Activated CD4-positive, alpha-beta T cell treated with anti-CD3 and anti-CD28 coated beads, Interleukin-2, Interleukin-6, amounts not matched to agents 100 ng/mL and 50 ng/mL, durations not matched to agents 16 hours and 8 hours (primary cell): ENCODE measurements around the gene PALLD.

Experiments used
- DNase-seq: peaks from one replicate; pipeline ENCODE4 v3.0.0-alpha.2; 2020

PALLD gene

DNA sequence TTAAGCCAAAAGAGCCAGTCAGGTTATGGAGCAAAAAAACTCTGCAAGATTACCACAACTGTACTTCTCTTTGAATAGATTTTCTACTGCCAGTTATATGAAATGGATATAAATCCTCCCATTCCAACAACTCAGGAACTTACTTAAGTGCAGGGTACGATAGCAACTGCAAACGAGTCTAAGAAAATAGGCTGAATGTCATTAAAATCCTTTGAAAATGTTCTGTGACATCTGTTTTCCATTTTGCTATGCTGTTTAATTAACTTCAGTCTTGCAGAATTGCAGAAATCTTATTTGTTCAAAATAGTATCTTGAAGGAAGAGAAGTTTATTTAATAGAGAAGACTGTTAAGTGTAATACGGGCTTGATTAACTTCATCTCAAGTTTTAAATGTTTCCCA lies 243.8 kb downstream of the PALLD start:
- DNase-seq = no peak

DNA sequence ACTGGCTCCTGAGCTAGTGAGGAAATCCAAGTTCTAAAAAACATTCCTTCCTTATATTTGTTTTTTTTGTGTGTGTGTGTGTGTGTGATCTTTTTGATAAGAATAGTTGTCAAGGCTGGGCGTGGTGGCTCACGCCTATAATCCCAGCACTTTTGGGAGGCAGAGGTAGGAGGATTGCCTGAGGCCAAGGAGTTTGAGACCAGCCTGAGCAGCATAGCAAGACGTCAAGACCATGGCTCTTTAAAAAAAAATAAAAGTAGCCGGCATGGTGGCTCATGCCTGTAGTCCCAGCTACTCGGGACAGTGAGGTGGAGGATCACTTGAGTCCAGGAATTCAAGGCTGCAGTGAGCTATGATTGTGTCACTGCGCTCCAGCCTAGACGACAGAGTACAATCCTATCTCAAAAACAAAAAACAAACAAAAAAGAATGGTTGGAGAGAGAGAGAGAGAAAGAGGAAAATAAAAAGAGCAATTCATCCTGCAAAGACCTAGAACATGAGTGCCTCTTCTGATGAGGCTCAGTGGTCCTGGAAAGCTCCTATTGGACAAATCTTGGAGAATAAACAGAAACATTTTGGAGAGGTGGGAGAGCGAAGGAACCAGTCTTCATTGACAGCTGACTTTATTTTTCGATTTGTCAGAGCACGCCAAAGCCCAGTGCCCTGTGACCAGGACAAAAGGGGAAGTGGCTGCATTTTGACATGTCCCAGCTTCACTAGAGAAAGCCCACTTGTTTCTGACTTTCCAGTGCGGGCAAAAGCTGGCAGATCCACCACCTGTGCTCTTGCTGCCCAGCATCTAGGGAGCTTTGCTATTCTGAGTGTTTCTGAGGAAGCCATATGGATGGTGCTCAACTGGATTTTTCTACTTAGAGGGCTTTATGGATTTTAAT lies 244.7 kb downstream of the PALLD start:
- no peak for DNase-seq

DNA sequence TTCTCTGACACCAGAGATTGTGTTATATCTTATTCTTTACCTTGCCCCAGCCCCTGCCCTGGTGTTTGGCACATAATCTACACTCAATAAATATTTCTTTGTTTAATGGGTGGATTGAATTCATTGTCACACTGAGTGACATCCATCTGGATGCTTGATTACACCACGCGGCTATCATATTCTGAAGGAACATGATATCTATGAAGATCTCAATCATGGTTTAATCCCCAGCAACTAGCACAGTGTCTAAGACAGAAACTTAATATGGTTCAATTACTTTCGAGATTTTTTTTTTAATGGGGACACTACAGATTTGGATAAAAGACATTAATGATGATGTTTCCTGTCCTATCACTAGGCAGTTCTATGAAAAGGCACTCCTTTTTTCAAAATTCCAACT lies 246.3 kb downstream of the PALLD start:
- no peak for DNase-seq

DNA sequence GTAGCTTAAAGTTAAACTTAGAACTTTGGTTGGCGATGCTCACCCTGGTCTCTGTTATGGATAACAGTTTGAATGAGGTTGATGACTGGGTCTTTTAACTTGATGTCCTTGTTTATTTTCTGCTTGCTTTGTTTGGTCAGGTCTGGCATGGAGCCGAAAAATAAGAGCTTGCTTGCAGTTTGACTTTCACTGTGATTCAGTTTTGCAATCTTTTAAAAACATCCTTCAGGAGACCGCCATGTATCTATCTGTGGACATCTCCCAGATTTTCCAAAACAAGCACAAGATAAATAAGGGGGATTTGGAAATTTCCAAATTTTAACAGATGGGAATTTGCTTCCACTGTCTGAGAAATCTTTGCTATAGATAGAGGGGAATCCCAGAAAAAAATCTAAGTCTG lies 246.7 kb downstream of the PALLD start:
- no peak for DNase-seq

DNA sequence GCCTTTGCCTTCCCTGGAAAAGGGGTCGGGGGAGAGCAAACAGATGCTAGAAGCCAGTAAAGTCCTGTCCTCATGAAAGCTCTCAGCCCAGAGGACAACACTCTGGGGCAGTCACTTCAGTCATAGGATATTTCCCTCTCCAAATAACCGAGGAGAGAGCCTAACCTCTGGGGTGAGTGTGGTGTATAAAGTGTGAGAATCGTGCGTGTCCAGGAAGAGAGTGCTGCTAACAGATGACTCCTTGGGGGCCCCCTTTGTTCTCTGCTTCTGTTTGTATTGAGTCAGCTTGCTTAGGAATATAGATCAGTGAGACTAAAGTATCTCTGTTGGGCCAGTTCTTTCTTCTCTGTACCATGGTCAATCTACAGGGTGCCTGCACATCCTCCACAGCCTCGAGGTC lies 247.2 kb downstream of the PALLD start:
- DNase-seq = no peak

DNA sequence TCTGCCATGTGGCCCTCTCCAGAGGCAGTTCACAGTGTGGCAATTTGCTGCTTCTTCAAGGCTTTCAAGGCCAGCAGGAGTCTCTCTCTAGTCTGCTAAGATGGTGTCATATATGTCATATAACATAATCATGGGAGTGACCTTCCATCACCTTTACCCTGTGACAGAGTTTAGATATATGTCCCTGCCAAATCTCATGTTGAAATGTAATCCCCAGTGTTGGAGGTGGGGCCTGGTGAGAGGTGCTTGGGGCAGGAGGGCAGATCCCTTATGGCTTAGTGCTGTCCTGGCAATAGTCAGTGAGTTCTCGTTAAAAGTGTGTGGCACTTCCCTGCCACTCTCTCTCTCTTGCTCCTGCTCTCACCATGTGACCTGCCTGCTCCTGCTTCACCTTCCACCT lies 252.0 kb downstream of the PALLD start:
- DNase-seq = no peak

DNA sequence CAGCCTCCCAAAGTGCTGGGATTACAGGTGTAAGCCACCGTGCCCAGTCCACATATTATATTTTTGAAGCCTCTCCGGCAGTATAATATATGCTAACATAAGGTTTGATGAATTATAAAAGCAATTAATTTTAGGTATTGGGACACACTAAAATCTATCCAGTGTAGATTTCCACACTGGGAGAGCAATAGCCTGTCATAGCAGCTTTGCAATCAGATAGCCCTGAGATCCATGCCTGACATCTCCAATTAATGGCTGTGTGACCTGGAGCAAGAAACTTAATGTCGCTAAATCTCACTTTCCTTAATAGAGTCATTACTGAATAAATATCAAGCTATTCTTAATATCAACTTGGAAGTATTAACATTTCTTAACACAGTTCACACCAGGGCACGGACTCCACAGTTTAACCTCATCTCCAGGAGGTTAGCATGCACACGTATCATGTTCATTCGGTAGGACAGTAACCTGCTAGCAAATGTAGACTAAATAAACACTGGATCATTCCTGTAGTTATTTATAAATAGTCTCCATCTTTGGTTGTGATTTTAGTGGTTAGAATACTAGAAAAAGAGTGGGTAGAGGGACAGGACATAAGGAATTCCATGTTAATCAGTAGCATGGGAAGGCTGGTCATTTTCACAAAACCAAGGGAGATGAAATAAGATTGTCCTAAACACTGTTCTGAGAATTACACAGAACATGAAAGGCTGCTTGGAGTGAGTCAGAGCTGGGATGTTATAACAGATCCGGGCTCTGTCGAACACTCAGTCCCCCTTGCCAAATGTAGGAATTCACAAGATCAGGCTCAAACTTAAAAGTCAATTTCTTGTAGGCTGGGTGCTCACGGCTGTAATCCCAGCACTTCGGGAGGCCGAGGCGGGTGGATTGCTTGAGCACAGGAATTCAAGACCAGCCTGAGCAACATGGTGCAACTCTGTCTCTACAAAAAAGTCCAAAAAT lies 254.7 kb downstream of the PALLD start:
- DNase-seq = no peak

DNA sequence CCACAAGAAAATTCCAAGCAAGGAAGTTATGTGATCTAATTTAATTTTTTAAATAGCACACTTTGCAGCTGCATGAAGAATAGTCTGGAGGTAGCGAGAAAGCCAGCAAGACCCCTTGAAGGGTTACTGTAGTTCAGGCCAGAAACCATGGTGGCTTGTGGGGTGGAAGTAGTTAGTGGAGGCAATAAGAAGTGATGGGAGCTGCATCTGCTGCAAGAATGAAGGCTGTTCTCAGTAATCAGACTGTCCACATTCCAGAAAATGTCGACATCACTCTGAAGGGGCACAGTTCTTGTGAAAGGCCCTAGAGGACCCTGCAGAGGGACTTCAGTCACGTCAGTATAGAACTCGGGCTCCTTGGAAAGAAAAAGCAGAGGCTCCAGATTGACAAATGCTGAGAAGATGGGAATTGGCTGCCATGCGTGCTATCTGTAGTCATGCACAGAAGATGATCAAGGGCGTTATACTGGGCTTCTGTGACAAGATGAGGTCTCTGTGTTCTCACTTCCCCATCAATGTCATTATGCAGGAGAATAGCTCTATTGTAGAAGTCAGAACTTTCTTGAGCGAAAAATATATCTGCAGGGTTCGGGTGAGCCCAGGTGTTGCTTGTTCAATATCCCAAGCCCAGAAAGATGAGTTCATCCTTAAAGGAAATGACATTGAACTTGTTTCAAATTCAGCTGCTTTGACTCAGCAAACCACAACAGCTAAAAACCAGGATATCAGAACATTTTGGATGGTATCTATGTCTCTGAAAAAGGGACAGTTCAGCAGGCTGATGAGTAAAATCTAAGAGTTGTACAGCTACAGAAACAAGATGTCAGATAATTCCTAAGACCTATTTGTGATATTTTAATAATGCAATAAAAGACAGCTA lies 259.0 kb downstream of the PALLD start:
- DNase-seq = no peak

DNA sequence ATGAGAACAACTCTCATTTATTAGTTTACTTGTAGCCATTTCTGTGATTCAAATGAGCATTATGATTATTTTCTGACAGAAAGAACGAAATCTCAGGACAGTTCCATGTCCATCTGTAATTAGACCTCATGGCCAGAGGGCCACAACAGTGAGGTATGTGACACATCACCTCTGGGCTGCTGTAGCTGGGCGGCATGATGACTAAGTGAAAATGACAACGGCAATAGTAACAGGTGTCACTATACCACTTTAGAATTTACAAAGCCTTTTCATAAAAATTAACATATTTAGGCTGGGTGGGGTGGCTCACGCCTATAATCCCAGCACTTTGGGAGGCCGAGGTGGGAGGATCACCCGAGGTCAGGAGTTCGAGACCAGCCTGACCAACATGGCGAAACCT lies 260.6 kb downstream of the PALLD start:
- no peak for DNase-seq

DNA sequence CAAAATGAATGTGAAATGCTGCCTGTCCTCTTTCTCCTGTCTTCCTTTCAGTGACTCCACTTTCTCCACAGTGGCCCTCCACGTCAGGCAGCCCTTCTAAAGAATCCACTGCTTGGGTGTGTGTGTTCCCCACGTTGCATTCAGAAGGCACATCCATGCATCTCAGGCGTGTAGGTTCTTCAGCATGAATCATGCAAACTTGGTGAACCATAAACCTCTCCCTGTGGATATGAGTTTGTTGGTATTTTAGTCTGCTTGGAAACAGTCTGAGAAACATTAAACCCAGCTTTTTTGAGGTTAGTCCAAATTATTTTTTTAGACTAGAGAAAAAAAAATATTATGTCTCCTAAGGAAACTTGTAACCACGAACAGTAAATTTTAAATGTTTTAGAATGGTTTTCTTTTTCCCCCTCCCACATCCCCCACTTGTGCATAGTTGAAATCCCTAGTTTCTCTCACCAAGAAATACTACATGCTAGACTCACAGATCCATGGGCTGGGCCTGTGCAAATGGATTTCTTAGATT lies 261.6 kb downstream of the PALLD start:
- DNase-seq = no peak

DNA sequence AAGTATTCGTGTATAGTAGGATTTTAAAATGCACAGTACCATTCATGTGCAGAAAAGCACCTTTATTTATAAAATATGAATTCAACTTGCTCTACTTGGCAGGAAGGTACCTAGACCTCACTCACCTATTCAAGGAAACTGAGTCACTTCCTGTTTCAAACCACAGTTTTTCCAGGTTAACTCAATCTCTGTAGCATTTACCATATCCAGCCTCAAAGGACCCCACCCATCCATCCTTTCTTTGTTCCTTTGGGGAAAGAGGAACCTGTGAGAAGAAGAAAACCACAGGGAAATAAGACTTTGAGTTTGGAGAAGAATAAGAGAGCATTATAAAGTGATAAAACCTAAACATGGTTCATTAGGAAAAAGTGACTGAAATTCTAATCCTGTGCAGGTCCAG lies 262.5 kb downstream of the PALLD start:
- no peak for DNase-seq

DNA sequence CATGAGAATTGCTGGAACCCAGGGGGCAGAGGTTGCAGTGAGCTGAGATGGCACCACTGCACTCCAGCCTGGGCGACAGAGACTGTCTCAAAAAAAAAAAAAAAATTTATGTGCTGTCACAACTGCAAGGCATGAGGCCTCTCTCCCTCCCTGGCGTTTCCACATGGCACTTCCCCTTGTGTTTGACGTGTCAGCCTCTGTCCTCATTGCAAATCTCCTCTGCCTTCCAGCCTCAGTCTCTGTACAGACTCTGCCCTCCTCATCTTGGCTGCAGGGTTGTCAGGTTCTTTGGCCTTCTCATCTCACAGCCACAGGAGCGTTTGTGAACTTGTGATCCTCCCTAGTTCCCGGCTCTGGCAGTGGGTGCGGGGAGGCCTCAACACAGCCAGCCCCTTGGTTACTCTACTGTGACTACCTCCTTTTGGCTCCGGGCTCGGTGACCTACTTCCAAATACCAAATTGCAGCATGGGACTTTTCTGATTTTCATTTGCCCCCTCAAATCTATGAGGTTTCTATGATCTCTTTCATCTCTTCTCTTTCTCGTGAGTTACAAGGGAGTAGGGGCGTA lies 263.2 kb downstream of the PALLD start:
- DNase-seq = no peak

DNA sequence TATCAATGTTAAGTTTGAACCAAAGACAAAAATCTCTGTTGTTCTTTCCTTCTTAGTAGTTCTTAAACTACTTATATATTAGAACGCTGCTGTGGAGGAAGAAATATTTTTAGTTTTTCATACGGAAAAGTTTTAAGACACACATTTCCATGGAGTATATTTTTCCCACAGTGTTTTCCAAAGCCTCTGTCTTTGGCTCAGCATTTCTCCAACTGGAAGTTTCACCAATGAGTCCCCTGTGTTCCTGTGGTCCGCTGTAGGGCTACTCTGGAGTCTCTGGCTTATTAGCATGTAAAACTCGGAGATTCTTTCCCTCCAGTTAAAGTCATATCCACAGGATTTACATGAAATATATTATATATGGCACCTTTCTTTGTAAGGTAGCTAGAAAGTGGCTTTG lies 264.2 kb downstream of the PALLD start:
- DNase-seq = no peak

DNA sequence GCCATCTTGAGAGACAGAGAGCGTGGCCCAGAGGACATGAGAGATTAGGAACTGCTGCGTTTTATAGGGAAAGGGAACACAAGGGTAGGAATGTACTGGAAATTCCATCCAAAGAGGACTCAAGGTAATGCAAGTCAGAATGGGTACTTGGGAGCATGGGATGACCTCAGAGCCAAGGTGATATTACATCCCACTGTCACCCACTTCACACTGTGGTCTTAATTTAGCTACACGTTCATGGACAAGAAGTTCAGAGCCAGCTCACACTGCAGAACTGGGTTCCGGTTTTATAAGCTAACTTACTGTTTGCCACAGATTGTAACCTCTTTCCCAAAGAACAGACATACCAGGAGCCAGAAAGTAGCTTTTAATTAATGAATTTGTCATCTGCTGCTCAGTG lies 268.5 kb downstream of the PALLD start:
- no peak for DNase-seq

DNA sequence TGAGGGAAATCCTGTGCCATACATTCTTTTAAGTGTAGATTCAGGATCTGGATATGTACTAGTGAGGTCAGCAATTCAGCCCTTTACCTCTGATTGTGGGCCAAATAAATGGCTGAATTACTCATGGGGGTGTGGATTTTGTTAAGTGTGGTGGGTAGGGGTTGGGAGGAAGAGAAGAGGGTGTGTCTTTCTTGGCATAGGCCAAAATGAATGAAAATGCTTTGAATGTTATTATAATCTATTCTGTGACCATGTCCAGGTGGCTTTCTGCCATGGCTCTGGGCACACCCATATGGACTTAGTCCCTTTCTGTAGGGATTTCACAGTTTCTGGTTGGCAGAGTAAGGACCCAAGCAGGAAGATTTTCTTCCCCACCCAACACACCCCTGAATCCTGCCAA lies 268.9 kb downstream of the PALLD start:
- no peak for DNase-seq

DNA sequence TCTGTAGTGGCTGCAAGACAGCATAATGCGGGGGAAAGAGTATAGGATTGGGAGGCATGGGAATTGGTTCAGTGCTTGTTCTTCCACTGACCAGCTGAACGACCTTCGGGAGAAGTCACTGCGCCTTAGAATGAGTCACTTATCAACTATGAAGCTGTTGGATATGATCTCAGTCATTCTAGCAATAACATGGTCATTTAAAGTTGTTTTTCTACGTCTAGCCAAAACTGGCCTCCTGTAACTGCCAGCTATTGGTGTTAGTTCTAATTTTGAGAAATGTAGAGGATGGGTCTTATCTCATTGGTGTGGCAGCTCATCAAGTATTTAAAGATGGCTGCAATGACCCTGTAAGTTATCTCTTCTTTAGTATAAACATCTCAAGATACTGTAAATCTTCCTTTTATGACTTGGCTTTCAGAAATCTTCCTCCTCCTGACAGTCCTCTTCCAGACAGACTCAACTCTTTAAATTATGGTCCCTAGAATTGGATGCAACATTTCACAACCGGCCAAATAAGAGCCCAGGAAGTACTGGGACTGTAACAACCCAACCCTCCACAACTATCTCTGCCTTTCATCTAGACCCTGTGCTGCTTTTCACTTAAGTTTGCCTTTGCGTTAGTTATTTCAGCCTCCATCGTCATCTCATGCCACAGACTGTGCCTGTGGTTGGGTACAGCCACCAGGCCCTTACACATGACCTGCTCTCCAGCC lies 269.9 kb downstream of the PALLD start:
- DNase-seq = no peak

DNA sequence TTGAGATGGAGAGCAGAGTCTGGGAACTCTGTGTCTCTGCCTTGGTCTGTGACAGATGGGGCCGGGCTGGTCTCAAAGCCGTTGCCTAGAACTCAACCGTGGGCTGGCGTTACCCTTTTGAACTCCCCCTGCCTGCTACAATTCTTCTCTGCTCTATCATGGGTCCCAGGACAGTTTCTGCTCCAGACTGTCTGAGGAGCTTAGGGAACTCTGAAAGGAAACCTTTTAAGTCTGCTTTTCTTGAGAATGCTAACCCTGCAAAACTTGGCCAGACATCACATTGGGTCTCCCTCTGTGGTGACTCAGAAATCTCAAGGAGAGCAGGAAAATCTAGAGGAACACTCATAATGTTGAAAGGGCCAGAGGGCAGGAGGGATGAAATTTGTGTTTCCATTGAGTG lies 272.6 kb downstream of the PALLD start:
- DNase-seq = no peak

DNA sequence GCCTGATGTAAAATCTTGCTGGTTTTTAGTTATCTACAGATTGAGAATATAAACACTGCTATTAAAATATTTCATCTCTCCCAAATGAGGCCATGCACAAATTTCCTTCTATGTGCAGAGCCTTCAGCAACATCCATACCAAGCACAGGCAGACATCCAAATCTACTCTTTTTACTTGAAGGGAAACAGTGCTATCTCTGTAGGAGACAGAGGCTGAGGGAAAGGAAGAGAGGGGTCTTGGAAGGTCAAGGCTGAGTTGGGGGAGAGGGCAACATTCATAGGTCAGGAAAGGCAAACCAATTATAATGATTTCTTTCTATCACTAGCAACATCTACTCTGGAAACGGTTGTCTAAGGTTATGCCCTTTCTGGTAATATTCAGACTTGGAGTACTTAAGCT lies 273.0 kb downstream of the PALLD start:
- DNase-seq = no peak

DNA sequence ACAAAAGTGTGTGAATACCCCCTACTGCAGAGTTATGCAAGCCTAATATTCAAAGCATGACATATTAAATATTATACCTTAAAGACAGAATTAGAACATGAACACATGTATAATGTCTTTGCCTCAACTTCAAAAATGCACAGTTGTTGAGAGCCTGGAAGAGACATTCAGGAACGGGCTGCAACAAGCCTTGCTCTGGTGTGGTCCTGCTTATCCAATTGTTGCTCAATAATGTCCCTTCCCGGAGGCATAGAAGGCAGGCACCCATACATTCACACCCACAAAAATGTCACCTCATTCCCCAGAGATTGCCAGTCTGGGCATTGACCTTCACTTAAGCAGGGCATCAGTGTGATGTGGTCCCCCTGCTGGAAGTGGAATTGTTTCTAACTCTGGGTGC lies 274.4 kb downstream of the PALLD start:
- no peak for DNase-seq

DNA sequence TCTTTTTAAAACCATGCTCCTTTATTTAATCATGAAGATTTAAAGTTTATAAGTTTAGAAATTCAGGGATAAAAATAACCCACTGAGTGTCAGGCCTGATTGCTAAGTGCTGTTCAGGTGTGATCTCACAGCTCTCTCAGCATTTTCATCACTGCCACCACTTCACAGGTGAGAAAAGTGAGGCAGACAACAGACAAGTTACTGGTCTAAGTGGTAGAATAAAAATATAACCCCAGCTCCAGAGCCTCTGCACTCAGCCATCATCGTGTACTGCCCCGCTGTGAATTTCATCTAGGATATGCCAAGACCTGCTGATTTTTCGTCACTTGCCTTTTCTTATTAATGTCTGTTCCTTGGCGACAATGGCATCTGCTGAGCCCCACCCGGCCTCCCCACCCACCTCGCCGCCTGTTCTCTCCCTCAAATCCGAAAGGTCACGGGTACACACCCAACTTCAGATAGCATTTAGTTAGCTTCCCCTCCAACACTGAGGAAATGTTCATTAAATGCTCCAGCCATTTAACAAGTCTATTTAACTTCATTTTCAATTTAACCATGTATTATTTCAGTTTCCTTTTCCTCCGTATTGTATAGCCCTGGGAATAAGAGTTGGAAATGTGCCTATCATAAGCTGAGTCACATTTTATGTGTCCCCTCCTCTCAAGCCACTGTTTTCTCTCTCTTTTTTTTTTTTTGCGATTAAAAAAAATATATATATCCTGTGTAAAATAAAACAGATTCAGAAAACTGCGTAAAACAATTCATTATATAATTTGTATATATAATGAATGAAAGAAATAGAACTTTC lies 276.7 kb downstream of the PALLD start:
- no peak for DNase-seq

DNA sequence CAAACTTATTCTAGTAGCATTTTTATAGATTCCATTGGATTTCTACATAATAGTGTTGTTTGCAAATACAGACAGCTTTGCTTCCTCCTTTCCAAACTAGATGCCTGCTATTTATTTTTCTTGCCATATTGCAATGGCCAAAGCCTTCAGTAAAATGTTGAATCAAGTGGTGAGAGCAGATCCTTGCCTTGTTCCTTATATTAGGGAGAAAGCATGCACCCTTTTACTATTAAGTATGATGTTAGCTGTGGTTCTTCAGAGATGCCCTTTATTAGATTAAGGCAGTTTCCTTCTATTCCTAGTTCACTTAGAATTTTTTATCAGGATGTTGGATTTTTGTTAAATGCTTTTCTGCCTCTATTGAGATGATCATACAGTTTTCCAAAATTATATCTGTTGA lies 279.5 kb downstream of the PALLD start:
- no peak for DNase-seq
